OCI-M1 (cell line): Measurements from ENCODE around the gene FTCD.

ENCODE experiments used
- DNase-seq: peaks from one replicate; lab custom pipeline; 2025; lab: John Stamatoyannopoulos, UW

The FTCD gene

GRCh38 chr21:46092026-46092764 is 63.2 kb downstream of the FTCD start:
- DNase-seq: no peak

GRCh38 chr21:46091631-46092025 is 63.8 kb downstream of the FTCD start:
- DNase-seq: no peak

GRCh38 chr21:46091118-46091517 is 64.3 kb downstream of the FTCD start:
- no peak for DNase-seq

GRCh38 chr21:46089285-46089684 is 66.1 kb downstream of the FTCD start:
- DNase-seq: no peak

GRCh38 chr21:46088189-46088588 is 67.2 kb downstream of the FTCD start:
- no peak for DNase-seq

- DNase-seq: no peak
These were observed 67.7 kb downstream of the FTCD start for GRCh38 chr21:46087641-46088040.
